ENCODE data around the gene DNAJC15.
"Not testable (repeated sequence)": the region's sequence is repeated elsewhere in the genome, so short reads cannot be mapped to it uniquely, and the experiment has no call there.

DNAJC15 gene

DNA sequence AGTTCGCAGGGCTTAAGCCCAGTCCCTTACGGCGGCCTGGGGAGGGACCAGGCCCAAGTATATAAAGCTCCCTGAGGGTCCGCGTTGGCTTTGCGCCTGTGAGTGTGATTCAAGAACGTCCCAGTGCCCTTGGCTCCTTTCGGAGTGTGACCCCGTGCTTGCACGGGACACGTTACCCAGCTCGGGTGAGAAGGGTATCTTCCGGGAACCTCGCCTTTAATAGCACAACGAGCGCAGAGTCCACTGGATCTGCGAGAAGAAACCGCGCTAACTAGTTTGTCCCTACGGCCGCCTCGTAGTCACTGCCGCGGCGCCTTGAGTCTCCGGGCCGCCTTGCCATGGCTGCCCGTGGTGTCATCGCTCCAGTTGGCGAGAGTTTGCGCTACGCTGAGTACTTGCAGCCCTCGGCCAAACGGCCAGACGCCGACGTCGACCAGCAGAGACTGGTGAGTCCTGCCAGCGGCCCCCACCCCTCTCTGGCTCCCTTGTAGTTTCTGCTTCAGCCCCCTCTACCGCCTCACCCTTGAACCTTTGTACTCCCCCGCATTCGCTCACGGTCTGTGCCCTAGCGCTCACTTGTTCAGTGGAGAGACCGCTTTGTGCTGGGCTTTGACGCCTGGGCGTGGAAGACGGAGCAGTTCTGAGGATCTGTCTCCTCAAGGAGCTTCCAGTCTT, at the start of gene DNAJC15:
TSS of gene DNAJC15 (plus strand) at position 298 of the 675 bp plus-strand sequence. CDS start at position 339, 41 bp downstream.
- peak; percentile 78 for DNase-seq (ENCODE audit: low read depth)

- DNase-seq (ENCODE audit: low read depth), result no peak
These were observed 47.3 kb upstream of the DNAJC15 start for GRCh38 chr13:42976066-42976465.

GRCh38 chr13:42977219-42977659, 46.1 kb upstream of the DNAJC15 start:
- no peak for DNase-seq (ENCODE audit: low read depth)

- DNase-seq (ENCODE audit: low read depth), result peak; percentile 78
These were observed 42.1 kb upstream of the DNAJC15 start for GRCh38 chr13:42981317-42981716.

DNA sequence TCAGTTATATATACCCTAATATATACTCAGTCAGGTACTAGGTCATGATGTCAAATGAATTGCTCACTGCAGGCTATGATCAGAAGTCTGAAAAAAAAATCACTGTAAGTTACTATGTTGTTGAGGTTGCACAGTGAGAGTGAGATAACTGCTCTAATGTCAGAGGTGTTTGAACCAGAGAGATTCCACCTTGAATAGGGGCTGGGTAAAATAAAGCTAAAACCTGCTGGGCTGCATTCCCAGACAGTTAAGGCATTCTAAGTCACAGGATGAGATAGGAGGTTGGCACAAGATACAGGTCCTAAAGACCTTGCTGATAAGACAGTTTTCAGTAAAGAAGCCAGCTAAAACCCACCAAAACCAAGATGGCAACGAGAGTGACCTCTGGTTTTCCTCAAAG, 41.5 kb upstream of the DNAJC15 start:
- DNase-seq (ENCODE audit: low read depth), result peak; percentile 52

GRCh38 chr13:42984026-42984425, 39.4 kb upstream of the DNAJC15 start:
- peak; percentile 45 for DNase-seq (ENCODE audit: low read depth)

DNA sequence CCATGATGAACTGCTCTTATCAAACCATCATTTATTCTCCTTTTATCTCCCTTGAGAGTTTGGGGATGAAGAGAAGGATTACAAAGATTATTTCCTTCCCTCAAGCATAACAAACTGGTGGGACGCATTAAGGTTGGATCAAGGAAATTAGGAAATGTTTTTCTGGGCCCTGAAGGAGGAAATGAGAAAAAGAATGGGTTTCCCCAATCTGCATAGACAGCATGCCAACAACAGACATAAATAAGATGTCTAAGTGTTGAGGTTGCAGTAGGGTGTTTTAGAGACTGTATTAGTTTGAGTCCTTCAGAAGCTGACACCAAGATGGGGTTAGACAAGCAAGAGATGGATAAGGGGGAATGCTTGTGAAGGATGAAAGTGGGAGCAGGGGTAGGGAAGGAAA, 38.7 kb upstream of the DNAJC15 start:
- no peak for DNase-seq (ENCODE audit: low read depth)

GRCh38 chr13:42985312-42986175, 37.8 kb upstream of the DNAJC15 start:
- DNase-seq (ENCODE audit: low read depth), result peak; percentile 30

GRCh38 chr13:42986176-42986574, 37.2 kb upstream of the DNAJC15 start:
- no peak for DNase-seq (ENCODE audit: low read depth)

GRCh38 chr13:42990291-42991232, 32.8 kb upstream of the DNAJC15 start:
- DNase-seq (ENCODE audit: low read depth), result peak; percentile 43

GRCh38 chr13:42991233-42991897, 32.0 kb upstream of the DNAJC15 start:
- not testable (repeated sequence) for DNase-seq (ENCODE audit: low read depth)

DNA sequence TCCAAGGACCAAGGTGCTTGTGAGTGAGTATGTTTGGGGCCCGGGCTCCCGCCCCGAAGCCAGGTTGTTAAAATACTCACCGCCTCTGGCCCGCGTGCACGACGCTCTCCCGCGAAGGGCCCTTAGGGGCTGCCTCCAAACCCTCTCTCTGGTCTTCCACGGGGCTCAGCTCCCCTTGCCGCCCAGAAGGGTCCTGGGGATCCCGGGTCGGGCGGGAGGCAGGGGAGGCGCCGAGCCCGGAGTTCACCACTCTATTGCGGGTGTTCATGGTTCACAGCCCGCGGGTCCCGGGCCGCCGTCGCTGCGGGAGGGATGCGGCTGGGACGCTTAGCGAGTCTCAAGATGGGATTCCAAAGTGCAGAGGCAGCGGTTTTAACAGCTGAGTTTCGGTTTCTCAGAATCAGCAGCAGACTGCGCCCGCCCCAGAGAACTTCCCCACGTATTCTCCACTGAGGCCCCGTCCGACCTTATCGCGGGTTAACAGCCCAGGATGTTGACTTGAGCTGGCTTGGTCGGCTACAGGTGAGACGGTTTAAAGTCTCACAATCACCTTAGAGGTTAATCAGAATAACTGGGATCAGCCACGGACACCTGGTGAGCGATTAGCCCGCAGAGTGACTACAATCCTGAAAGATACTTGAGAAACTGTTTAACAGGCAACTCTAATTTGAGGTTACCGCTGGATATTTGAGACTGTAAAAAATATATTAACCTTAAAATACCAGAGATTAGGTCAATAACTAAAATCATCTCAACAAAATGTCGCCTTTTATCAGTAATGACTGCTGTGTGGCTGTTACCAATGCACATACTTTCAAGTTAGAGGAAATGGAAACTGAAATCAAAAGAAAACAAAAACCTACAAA, 31.3 kb upstream of the DNAJC15 start, which contains the start of gene EPSTI1:
TSS of gene EPSTI1 (minus strand) at position 344 of the 866 bp plus-strand sequence. CDS start at position 268, 76 bp downstream.
- DNase-seq (ENCODE audit: low read depth), result peak; percentile 73

DNA sequence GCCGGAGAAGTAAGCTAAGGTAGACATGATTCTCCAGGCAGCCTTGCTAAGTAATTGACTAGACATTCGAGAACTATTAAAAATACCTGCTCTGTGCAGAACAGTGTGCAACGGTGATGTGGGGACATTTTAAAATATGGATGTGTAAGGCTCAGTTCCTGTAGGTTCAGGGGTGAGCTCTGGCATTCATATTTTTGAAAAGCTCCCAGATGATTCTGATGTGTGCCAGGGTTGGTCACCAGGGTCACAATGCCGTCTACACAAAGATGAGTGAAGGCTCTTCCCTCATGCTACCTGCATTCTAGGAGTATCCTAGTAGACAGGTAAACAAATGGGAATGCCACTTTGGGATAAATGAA, 30.6 kb upstream of the DNAJC15 start:
- no peak for DNase-seq (ENCODE audit: low read depth)

DNA sequence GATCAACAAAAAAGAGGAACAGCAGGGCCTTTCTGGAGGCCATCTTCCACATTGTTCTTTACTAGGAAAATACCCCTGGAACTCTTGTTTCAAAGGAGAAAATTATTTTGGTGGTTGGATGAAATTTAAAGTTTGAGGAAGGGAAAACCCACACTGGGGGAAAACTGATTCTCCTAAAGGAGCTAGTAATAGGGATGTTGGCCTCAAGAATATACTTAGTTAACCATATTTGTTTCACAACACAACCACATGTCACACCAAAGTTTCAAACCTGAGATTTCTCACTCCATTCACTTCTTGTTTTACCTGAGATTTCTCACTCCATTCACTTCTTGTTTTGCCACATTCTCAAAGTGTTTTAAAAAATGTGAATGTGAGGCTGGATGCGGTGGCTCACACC, 28.5 kb upstream of the DNAJC15 start:
- DNase-seq (ENCODE audit: low read depth), result no peak

- DNase-seq (ENCODE audit: low read depth), result peak; percentile 94
These were observed 26.8 kb upstream of the DNAJC15 start for GRCh38 chr13:42996584-42996983.

DNA sequence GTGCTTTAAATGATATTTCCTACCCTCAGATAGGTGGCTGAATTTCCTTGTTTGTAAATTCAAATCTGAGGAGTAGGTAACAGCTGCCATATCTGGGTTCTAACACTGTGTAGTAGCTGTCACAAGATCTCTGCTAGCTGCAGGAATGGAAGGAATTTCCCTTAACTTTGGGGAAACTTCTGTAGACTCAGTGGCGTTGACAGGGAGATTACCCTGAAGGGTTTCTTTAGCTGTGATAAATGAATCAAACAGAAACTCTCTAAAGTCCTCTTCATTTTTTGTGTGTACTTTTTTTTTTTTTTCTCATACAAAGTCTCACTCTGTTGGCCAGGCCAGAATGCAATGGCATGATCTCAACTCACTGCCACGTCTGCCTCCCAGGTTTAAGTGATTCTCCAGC, 26.0 kb upstream of the DNAJC15 start:
- DNase-seq (ENCODE audit: low read depth), result peak; percentile 63

DNA sequence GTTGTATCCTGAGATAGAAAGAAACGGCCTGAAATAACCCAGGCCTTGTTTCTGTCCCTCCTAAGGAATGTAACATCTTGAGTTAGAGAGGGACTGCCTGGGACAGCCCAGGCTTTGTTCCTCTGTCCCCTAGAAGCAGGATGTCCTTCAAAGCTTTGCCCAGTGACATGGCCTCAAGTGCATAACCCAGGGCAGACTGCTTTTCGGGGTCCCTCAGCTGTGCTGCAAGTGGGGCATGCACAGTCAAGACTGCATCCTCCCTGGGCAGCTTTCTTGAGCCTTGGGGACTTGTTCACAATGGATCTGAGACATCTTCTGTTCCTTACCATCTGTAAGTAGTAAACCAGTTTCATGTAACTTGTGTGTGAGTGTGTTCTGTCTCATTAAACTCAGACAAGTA, 23.9 kb upstream of the DNAJC15 start:
- no peak for DNase-seq (ENCODE audit: low read depth)

DNA sequence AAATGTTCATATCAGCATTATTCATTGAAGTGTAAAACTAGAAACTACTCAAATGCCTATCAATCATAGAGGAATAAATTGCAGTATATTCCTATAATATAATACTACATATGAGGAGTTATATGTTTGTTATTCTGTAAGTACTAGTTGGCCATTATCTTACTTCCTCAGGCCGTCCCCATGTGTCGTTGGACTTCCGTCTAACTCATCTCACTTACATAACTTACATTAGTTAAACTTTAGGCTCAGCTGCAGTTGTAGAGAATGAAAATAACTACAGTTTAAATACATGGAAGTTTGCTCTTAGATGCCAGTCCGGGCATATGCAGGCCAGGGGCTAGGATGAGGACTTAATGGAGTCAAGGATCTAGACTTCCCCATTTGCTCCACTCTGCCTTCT, 22.7 kb upstream of the DNAJC15 start:
- DNase-seq (ENCODE audit: low read depth), result no peak

DNA sequence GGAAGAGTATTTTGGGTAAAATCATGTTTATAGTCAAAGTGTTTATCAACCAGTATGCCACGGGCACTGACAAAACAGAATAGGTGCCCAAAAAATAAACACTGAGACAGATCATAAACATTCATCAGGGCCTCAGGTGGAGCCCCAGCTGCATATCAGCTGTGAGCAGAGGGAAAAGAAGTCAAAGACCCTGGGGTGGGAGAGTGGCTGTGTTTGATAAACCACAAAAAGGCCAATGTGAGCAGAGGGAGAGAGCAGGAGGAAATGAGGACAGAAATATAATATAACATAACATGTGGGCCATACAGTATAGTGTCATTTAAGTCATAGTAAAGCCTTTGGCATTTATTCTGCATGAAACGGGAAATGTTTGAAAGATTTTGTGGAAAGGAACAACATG, 21.4 kb upstream of the DNAJC15 start:
- DNase-seq (ENCODE audit: low read depth), result no peak

- DNase-seq (ENCODE audit: low read depth), result peak; percentile 67
These were observed 20.4 kb upstream of the DNAJC15 start for GRCh38 chr13:43003010-43003409.

GRCh38 chr13:43003729-43004128, 19.7 kb upstream of the DNAJC15 start:
- no peak for DNase-seq (ENCODE audit: low read depth)

Measured in amniotic epithelial cell (primary cell).